SW480 (cell line): ENCODE results near the gene TIAM2.
A peak's percentile ranks its signal among the peaks of the same experiment; 100 is the strongest.
"Not testable (repeated sequence)": the region's sequence is repeated elsewhere in the genome, so short reads cannot be mapped to it uniquely, and the experiment has no call there.

Experiments used
- DNase-seq: peaks from one replicate; pipeline ENCODE4 v3.0.0-alpha.2; 2016; ENCODE audit warnings: low spot score

TIAM2 gene

GRCh38 chr6:155197932-155198331, 202.8 kb downstream of the TIAM2 start:
- no peak for DNase-seq

GRCh38 chr6:155200012-155200411, 204.9 kb downstream of the TIAM2 start:
- DNase-seq: no peak

DNA sequence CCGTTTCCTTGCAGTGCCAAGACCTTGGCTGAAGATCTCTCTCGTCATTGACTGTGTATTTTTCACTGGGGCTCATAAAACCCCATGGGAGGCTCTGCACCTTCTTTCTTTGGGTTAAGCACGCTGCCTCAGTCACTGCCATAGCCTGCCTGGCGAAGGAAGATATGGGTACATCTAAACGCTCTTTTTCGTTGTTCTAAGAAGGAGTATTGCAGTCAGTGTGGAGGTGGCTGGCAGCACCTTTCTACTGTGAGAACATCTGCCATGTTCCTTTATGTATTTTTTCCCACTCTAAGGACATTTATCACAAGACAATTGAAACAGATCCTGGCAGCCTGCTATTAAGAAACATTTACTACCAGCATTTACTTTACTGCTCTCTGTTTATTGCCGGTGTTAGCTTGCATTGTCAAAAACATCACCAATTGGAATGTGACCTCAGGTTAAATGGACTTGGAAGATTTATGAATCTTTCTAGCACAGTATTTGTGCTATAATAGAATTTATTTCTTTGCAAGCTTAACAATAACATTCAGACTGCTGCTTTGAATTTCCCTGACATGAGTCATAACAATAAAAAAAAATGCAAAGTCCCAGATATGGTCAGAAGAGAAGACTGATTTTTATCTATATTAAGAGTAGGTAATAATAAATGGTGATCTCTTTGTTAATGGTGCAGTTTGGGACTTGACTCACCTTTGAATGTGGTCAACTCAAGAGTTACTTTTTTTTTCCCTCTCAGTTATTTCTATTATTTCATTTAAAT, 206.5 kb downstream of the TIAM2 start:
- peak; percentile 77 for DNase-seq

GRCh38 chr6:155207223-155207622, 212.1 kb downstream of the TIAM2 start:
- DNase-seq: no peak

DNA sequence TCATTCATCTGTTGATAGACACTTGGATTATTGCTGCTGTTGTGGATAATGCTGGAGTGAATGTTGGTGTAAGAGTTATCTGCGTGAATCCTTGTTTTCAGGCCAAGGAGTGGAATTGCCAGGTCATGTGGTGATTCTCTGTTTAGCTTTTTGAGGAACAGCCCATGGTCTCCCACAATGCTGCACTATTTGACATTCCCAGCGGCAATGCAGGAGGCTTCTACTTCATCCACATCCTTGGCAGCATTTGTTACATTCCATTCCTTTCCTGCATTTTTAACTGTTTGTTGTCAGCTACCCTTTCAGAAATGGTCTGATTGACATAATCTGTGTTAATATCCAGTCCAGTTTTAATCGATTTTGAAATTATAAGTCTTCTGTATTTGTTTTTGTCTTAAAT, 217.0 kb downstream of the TIAM2 start:
- no peak for DNase-seq

- DNase-seq: peak; percentile 82
These were observed 217.7 kb downstream of the TIAM2 start for GRCh38 chr6:155212616-155213380.

DNA sequence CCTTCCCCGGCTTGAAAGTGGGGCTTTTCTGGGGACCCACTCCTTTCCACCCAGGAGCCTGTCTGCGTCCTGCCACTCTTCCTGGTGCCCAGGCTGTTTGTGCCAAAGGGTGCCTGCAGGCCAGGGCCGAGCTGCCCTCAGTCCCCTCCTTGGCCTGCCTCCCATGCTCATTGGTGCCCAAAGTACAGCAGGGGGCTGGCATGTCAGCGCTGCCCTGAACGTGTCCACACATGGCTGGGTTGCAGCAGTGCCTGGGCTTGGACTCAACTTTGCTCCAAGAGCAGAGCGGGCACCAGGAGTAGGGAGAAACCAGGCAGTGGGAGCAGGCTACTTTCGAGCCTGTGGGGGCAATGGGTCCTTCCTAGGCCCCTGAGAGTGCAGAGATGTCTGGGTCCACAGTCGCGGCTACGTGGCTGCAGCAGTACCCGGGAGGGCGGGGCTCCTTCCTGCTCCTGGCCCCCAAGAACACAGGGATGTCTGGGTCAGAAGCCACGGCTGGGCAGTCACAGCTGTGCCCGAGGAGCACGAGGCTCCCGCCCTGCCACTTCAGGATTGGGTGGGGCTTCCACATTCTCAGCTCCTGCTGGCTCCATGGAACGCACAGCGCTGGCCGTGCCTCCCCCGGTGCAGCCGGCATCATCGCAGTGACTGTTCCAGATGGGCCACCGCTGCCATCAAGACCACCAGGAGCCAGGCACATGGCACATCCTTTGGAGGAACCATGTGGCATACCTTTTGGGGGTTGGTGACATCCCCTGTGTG, 218.7 kb downstream of the TIAM2 start:
- DNase-seq: no peak

- no peak for DNase-seq
These were observed 220.8 kb downstream of the TIAM2 start for GRCh38 chr6:155215906-155216305.

DNA sequence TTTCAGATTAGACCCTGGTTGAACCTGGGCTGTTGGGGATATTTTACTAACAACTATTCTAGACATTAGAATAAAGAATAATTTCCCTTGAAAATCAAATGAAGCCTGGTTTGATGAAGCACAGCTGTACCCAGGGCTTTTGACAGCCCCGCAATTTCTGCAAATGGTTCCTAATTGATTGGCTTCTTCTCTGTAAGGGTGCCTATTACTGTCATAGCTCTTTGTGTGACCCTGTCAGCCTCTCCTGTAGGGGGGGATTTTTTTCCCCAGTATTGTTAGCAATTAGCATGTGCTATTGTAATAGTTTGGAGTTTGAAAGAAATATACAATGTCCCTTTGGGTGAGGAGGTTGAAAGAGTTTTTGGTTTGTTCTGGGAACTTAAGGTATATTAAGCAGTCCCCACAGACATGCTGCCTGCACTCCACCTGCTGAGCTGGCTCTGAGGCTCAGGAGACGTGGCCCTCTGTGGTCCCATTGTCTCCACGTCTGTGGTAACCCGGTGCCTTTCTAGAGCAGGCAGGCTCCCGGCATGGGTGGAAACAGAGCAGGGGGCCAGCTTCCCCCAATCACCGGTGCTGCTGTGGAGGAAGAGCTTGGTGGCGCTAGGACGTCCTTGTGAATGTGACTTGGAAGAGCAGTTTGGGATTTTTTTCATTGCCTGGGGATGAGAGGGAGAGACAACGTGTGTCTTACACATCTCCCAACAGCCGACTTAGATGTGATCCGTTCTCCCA, 221.4 kb downstream of the TIAM2 start:
- DNase-seq: no peak

DNA sequence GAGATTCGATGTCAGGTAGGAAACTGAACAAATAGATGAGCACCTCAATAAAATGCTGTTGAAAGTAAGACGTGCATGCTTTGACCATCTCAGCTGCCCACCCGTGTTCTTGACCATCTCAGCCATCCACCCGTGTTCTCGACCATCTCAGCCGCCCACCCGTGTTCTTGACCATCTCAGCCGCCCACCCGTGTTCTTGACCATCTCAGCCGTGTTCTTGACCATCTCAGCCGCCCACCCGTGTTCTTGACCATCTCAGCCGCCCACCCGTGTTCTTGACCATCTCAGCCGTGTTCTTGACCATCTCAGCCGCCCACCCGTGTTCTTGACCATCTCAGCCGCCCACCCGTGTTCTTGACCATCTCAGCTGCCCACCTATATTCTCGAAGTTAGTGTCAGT, 223.6 kb downstream of the TIAM2 start:
- DNase-seq: not testable (repeated sequence)

GRCh38 chr6:155219299-155219698, 224.2 kb downstream of the TIAM2 start:
- DNase-seq: no peak

- DNase-seq: no peak
These were observed 224.8 kb downstream of the TIAM2 start for GRCh38 chr6:155219858-155220301.

GRCh38 chr6:155221086-155221485, 226.0 kb downstream of the TIAM2 start:
- no peak for DNase-seq

GRCh38 chr6:155222506-155222905, 227.4 kb downstream of the TIAM2 start:
- no peak for DNase-seq

DNA sequence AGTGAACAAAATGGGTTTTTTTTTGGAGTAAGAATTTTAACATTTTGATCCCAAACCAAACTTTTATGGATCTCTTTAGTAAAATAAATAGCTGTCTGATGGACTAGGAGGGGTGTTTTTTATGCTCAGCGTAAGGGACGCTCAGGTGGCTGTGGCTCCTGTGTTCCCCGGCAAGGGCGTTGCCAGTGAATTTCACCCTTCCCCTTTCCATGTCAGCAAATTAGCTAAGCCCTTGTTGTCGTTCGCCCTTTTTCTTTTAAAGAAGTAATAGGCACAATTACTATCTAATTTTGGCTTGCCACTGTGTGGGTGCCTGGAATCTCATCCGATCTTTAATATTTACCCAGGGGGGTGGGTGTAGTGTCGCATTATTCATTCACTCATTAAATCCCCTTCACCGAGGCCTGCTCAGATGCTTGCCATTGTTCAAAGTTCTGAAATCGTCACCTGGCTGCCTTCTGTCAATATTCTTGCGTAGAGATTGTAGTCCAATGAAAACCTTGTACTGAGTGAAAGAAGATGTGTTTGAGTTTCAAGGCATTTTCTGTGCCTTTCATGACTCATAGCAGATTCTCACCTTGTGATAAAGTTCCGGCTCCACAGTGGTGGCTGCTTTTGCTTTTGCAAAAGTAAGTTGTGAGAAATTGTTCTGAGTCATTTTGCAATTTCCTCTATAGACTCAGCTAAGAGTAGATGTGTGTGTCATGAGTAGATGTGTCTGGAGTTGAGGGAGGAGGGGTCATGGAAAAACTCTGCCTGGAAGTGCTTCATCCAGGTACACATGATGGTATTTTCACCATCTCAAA, 228.7 kb downstream of the TIAM2 start:
- peak; percentile 20 for DNase-seq

GRCh38 chr6:155224618-155225017, 229.5 kb downstream of the TIAM2 start:
- DNase-seq: no peak

GRCh38 chr6:155227046-155227445, 231.9 kb downstream of the TIAM2 start:
- no peak for DNase-seq

- no peak for DNase-seq
These were observed 233.5 kb downstream of the TIAM2 start for GRCh38 chr6:155228546-155229166.

DNA sequence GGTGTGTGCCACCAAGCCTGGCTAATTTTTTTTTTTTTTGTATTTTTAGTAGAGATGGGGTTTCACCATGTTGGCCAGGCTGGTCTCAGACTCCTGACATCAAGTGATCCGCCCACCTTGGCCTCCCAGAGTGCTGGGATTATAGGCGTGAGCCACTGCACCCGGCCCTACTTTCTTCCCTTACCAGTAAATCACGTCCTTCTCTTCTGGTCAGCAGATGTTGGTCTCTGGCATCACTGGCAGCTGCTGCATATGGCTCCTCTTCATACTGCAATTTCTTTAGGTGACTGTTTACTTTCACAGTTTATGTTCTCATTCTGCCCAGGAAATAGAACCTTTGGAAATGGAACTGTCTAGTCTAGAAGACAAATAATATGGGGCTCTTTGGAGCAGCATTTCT, 235.9 kb downstream of the TIAM2 start:
- not testable (repeated sequence) for DNase-seq

DNA sequence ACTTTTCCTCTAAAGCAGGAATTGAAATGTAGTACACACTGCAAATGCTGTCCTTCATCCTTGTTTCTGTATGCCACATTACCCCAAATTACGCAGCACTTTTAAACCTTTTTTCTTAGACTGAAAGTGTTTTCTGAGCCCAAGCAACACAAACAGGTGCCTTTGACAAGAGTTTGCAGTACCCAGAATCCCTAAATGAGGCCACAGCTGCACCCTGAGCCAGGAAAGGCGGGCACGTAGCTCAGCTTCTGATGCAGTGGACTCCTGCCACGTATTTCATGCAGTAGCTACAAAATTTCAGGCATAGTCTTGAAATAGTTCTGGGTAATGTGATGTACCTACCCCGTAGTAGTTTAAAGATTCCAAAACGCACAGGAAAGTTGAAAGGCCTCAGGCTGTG, 237.7 kb downstream of the TIAM2 start:
- no peak for DNase-seq

DNA sequence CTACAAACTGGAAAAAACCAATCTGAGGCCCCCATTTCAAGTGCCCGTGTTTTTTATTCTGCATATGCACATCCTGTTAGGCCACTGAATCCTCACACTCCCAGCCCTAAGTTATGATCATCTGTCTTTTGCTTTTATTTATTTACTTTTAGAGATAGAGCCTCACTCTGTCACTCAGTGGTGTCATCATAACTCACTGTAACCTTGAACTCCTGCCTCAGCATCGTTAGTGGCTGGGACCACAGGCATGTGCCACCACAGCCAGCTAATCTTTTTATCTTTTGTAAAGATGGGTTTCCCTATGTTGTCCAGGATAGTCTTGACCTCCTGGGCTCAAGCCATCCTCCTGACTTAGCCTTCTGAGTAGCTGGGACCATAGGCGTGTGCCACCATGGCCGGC, 239.1 kb downstream of the TIAM2 start:
- DNase-seq: no peak
